ENCODE data around the gene LMO1. TPM values are rescaled to one million over a fixed set of nuclear protein-coding genes. Genes with fewer than 3 reads are reported as not detected.

LMO1 gene
- total RNA-seq, 2 experiments from 2014 or later, result not detected

- Histone ChIP-seq H3K36me3 (ENCODE audit: insufficient read depth, low read length) (no peaks in the 10 kb centered on the region), H2AFZ (ENCODE audit: low read length) (no peak overlapping the region), H3K4me2 (ENCODE audit: low read length) (no peak overlapping the region), H3K79me2 (ENCODE audit: insufficient read depth, low read depth, low read length) (no peaks in the 10 kb centered on the region), H3K9me2 (ENCODE audit: insufficient read depth, low read length) (no peaks in the 10 kb centered on the region), H3K4me1 (ENCODE audit: insufficient read depth, low read length, poor library complexity, severe bottlenecking) (no peaks in the 10 kb centered on the region), H3K4me3 (ENCODE audit: low read depth, low read length, poor library complexity, severe bottlenecking) (no peak overlapping the region), H3K27ac (ENCODE audit: low read depth, low read length, poor library complexity, severe bottlenecking) (no peak overlapping the region), H3K9me3 (ENCODE audit: low read length) (no peaks in the 10 kb centered on the region), H4K20me1 (ENCODE audit: insufficient read depth, low read length) (no peaks in the 10 kb centered on the region)
- ChIA-PET POLR2A (no interaction called here), CTCF (ENCODE audit: unreplicated experiment) (no interaction called here)
- no peak for DNase-seq (ENCODE audit: low spot score)
- TF ChIP-seq EZH2phosphoT487 (IDR thresholded peaks at IDR 0.05; ENCODE audit: borderline replicate concordance, low read depth, low read length), result no peak
- TF ChIP-seq, protein P1, sequence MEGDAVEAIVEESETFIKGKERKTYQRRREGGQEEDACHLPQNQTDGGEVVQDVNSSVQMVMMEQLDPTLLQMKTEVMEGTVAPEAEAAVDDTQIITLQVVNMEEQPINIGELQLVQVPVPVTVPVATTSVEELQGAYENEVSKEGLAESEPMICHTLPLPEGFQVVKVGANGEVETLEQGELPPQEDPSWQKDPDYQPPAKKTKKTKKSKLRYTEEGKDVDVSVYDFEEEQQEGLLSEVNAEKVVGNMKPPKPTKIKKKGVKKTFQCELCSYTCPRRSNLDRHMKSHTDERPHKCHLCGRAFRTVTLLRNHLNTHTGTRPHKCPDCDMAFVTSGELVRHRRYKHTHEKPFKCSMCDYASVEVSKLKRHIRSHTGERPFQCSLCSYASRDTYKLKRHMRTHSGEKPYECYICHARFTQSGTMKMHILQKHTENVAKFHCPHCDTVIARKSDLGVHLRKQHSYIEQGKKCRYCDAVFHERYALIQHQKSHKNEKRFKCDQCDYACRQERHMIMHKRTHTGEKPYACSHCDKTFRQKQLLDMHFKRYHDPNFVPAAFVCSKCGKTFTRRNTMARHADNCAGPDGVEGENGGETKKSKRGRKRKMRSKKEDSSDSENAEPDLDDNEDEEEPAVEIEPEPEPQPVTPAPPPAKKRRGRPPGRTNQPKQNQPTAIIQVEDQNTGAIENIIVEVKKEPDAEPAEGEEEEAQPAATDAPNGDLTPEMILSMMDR (conservative IDR thresholded peaks at IDR 0.05; ENCODE audit: low read length), result no peak
- intact Hi-C loops (cut with micrococcal nuclease; ENCODE audit: unreplicated experiment), result no loop called here
- BruUV-seq (replicated peaks), result no TSS peak
Measured at GRCh38 chr11:8281266-8281665, 17.6 kb upstream of the LMO1 start.

- no peak overlapping the region for H3K27ac ChIP-seq (ENCODE audit: low read depth, low read length, poor library complexity, severe bottlenecking)
- ChIA-PET CTCF (ENCODE audit: unreplicated experiment) (no interaction called here), POLR2A (interaction anchor here (0.5 kb wide), 1 partner anchor 34 kb away, joined by 3 read pairs; no protein-coding TSS in a partner anchor)
- no peaks in the 10 kb centered on the region for H3K4me1 ChIP-seq (ENCODE audit: insufficient read depth, low read length, poor library complexity, severe bottlenecking)
- H3K4me2 ChIP-seq (ENCODE audit: low read length), result no peak overlapping the region
- BruUV-seq (replicated peaks), result no TSS peak
- no peak for TF ChIP-seq EZH2phosphoT487 (IDR thresholded peaks at IDR 0.05; ENCODE audit: borderline replicate concordance, low read depth, low read length)
- TF ChIP-seq, protein P1 (conservative IDR thresholded peaks at IDR 0.05; ENCODE audit: low read length), result no peak
- H3K9me3 ChIP-seq (ENCODE audit: low read length), result no peaks in the 10 kb centered on the region
- H3K4me3 ChIP-seq (ENCODE audit: low read depth, low read length, poor library complexity, severe bottlenecking), result no peak overlapping the region
- H3K36me3 ChIP-seq (ENCODE audit: insufficient read depth, low read length), result no peaks in the 10 kb centered on the region
- no peaks in the 10 kb centered on the region for H4K20me1 ChIP-seq (ENCODE audit: insufficient read depth, low read length)
- H2AFZ ChIP-seq (ENCODE audit: low read length), result no peak overlapping the region
- H3K79me2 ChIP-seq (ENCODE audit: insufficient read depth, low read depth, low read length), result no peaks in the 10 kb centered on the region
- intact Hi-C loops (cut with micrococcal nuclease; ENCODE audit: unreplicated experiment), result no loop called here
- no peaks in the 10 kb centered on the region for H3K9me2 ChIP-seq (ENCODE audit: insufficient read depth, low read length)
- DNase-seq (ENCODE audit: low spot score), result no peak
Measured at GRCh38 chr11:8277691-8278090, 14.0 kb upstream of the LMO1 start.

GRCh38 chr11:8276528-8276927 lies 12.8 kb upstream of the LMO1 start:
- Histone ChIP-seq H3K9me2 (ENCODE audit: insufficient read depth, low read length) (no peaks in the 10 kb centered on the region), H3K36me3 (ENCODE audit: insufficient read depth, low read length) (no peaks in the 10 kb centered on the region), H3K79me2 (ENCODE audit: insufficient read depth, low read depth, low read length) (no peaks in the 10 kb centered on the region), H3K4me3 (ENCODE audit: low read depth, low read length, poor library complexity, severe bottlenecking) (no peak overlapping the region), H3K27ac (ENCODE audit: low read depth, low read length, poor library complexity, severe bottlenecking) (no peak overlapping the region), H4K20me1 (ENCODE audit: insufficient read depth, low read length) (no peaks in the 10 kb centered on the region), H3K4me2 (ENCODE audit: low read length) (no peak overlapping the region), H2AFZ (ENCODE audit: low read length) (no peak overlapping the region), H3K4me1 (ENCODE audit: insufficient read depth, low read length, poor library complexity, severe bottlenecking) (no peaks in the 10 kb centered on the region), H3K9me3 (ENCODE audit: low read length) (no peaks in the 10 kb centered on the region)
- ChIA-PET POLR2A (no interaction called here), CTCF (ENCODE audit: unreplicated experiment) (no interaction called here)
- no peak for DNase-seq (ENCODE audit: low spot score)
- TF ChIP-seq, protein P1 (conservative IDR thresholded peaks at IDR 0.05; ENCODE audit: low read length), result no peak
- TF ChIP-seq EZH2phosphoT487 (IDR thresholded peaks at IDR 0.05; ENCODE audit: borderline replicate concordance, low read depth, low read length), result no peak
- intact Hi-C loops (cut with micrococcal nuclease; ENCODE audit: unreplicated experiment), result no loop called here
- no TSS peak for BruUV-seq (replicated peaks)

Data from OCI-LY7 (cell line).